SK-N-SH (cell line): ENCODE data around the gene LSP1. TPM values are rescaled to one million over a fixed set of nuclear protein-coding genes. Genes with fewer than 3 reads are reported as not detected.

ENCODE experiments used
- CTCF ChIA-PET: fragments of 300-600, 350-600 bp; formaldehyde crosslinking; extraction: SDS; loops from one replicate; lab custom pipeline; 2021; lab: Yijun Ruan, JAX
- POLR2A ChIA-PET: fragments of 350-600 bp; sonication (Branson Sonifier 250); formaldehyde crosslinking; extraction: SDS; loops from one replicate; lab custom pipeline; 2020; ENCODE audit warnings: antibody characterized with exemption, inconsistent platforms; lab: Yijun Ruan, JAX
- DNase-seq: peaks from one replicate; pipeline ENCODE4 v3.0.0; 2012
- H2AFZ ChIP-seq: fragments of 200-600 bp; sonication (generic); 2 replicates; pipeline ENCODE4 v1.8.1; 2016; ENCODE audit warnings: antibody characterized with exemption, mild to moderate bottlenecking, low read depth
- H3F3A ChIP-seq: fragments of 200-600 bp; sonication (generic); replicated peaks from 2 replicates; pipeline ENCODE3; 2016; ENCODE audit warnings: antibody characterized with exemption, mild to moderate bottlenecking; ENCODE audit not compliant: insufficient read depth
- H3K27ac ChIP-seq, 2 experiments: fragments of 200-500 bp in 1 of 2; fragments of 200-600 bp in 1 of 2; sonication (Bioruptor generic) in 1 of 2; sonication (generic), shearing (Covaris generic) in 1 of 2; 2 replicates each; pipeline versions ENCODE4 v1.5.1 to v1.6.1; 2014 to 2016; ENCODE audit warnings: low read depth in 2 of 2, inconsistent platforms in 1 of 2, low read length in 1 of 2, mild to moderate bottlenecking in 1 of 2, mixed read lengths in 1 of 2
- H3K27me3 ChIP-seq: fragments of 200-600 bp; sonication (generic), shearing (Covaris generic); 2 replicates; pipeline ENCODE4 v1.6.1; 2016; ENCODE audit warnings: mixed run types; ENCODE audit not compliant: insufficient read depth
- H3K36me3 ChIP-seq, 2 experiments: fragments of 200-500 bp in 1 of 2; fragments of 200-600 bp in 1 of 2; sonication (Bioruptor generic) in 1 of 2; sonication (generic) in 1 of 2; replicated peaks in 1 of 2; 2 replicates each; pipeline versions ENCODE3 to v1.5.1; 2014 to 2016; ENCODE audit warnings: low read length in 1 of 2, mild to moderate bottlenecking in 1 of 2; ENCODE audit not compliant: insufficient read depth in 2 of 2, control insufficient read depth in 1 of 2
- H3K4me1 ChIP-seq, 2 experiments: fragments of 200-500 bp in 1 of 2; fragments of 200-600 bp in 1 of 2; sonication (Bioruptor generic) in 1 of 2; sonication (generic), shearing (Covaris generic) in 1 of 2; 2 replicates each; pipeline versions ENCODE4 v1.5.1 to v1.6.1; 2014 to 2016; ENCODE audit warnings: low read depth in 1 of 2, low read length in 1 of 2, mixed run types in 1 of 2; ENCODE audit not compliant: insufficient read depth in 2 of 2, control insufficient read depth in 1 of 2
- H3K4me2 ChIP-seq: fragments of 200-600 bp; sonication (generic), shearing (Covaris generic); 2 replicates; pipeline ENCODE4 v1.6.1; 2017; ENCODE audit warnings: mixed run types
- H3K4me3 ChIP-seq, 2 experiments: fragments of 200-500 bp in 1 of 2; fragments of 200-600 bp in 1 of 2; sonication (Bioruptor generic) in 1 of 2; sonication (generic), shearing (Covaris generic) in 1 of 2; 2 replicates each; pipeline versions ENCODE4 v1.5.1 to v1.8.1; 2014 to 2016; ENCODE audit warnings: low read depth in 2 of 2, inconsistent platforms in 1 of 2, low read length in 1 of 2, mild to moderate bottlenecking in 1 of 2, mixed read lengths in 1 of 2, moderate library complexity in 1 of 2
- H3K79me2 ChIP-seq: fragments of 200-600 bp; sonication (generic); 2 replicates; pipeline ENCODE4 v1.8.1; 2017; ENCODE audit warnings: mild to moderate bottlenecking; ENCODE audit not compliant: insufficient read depth
- H3K9ac ChIP-seq: fragments of 200-600 bp; sonication (generic); 2 replicates; pipeline ENCODE4 v1.6.1; 2017; ENCODE audit warnings: mixed run types
- H3K9me2 ChIP-seq: fragments of 200-600 bp; sonication (generic); 2 replicates; pipeline ENCODE4 v1.6.1; 2017; ENCODE audit warnings: mixed run types
- H3K9me3 ChIP-seq: fragments of 200-600 bp; sonication (generic); 2 replicates; pipeline ENCODE4 v1.6.1; 2017; ENCODE audit warnings: mixed run types, mild to moderate bottlenecking, moderate library complexity
- H4K20me1 ChIP-seq: fragments of 200-600 bp; sonication (generic); 2 replicates; pipeline ENCODE4 v1.6.1; 2017; ENCODE audit warnings: mild to moderate bottlenecking, mixed run types; ENCODE audit not compliant: insufficient read depth
- ELF1 ChIP-seq: IDR thresholded peaks from 2 replicates; pipeline ENCODE4 v1.4.0; 2012
- EP300 ChIP-seq, 2 experiments: IDR thresholded peaks; 2 replicates each; pipeline versions ENCODE4 v1.4.0 to v1.6.1; 2012; ENCODE audit warnings: borderline replicate concordance in 1 of 2, low read depth in 1 of 2, low read length in 1 of 2
- FOSL2 ChIP-seq: IDR thresholded peaks from 2 replicates; pipeline ENCODE4 v1.4.0; 2012; ENCODE audit warnings: low read depth, mild to moderate bottlenecking, moderate library complexity, borderline replicate concordance
- FOXJ3 ChIP-seq: sonication (generic); formaldehyde crosslinking; IDR thresholded peaks from 2 replicates; pipeline ENCODE4 v1.5.1; 2020; ENCODE audit warnings: mild to moderate bottlenecking, missing genetic modification reagents
- JUND ChIP-seq: IDR thresholded peaks from 2 replicates; pipeline ENCODE4 v1.4.0; 2012
- NRF1 ChIP-seq: IDR thresholded peaks from 2 replicates; pipeline ENCODE4 v1.6.1; 2012; ENCODE audit warnings: low read depth, mild to moderate bottlenecking, low read length
- RXRA ChIP-seq: IDR thresholded peaks from 2 replicates; pipeline ENCODE4 v1.4.0; 2012; ENCODE audit warnings: low read depth, mild to moderate bottlenecking, borderline replicate concordance
- TCF12 ChIP-seq: IDR thresholded peaks from 2 replicates; pipeline ENCODE4 v1.4.0; 2012
- YY1 ChIP-seq: IDR thresholded peaks from 2 replicates; pipeline ENCODE4 v1.4.0; 2012; ENCODE audit warnings: low read depth, mild to moderate bottlenecking
- WGBS: methylation state at CpG from one replicate; pipeline ENCODE4 v1.1.6; 2017; ENCODE audit warnings: low lambda C conversion rate; 5-methylcytosine and 5-hydroxymethylcytosine counted together
- polyA plus RNA-seq, 3 experiments: library from polyadenylated mRNA; depleted of rRNA; stranded (reverse); fragments of >200 nt; gene quantifications; 2 replicates each; pipeline ENCODE4 v1.2.3, GENCODE V29; 2012

Gene LSP1
- polyA plus RNA-seq, 1 of the 3 experiments (the other 2 are of a cell fraction) = 0.38 TPM

- TF ChIP-seq EP300 (IDR thresholded peaks at IDR 0.05; ENCODE audit: borderline replicate concordance in 1 of 2, low read depth in 1 of 2, low read length in 1 of 2) (no peak), RXRA (no peak), YY1 (no peak), ELF1 (no peak)
Observed at GRCh38 chr11:1815311-1815710, 37.6 kb upstream of the LSP1 start.

DNA sequence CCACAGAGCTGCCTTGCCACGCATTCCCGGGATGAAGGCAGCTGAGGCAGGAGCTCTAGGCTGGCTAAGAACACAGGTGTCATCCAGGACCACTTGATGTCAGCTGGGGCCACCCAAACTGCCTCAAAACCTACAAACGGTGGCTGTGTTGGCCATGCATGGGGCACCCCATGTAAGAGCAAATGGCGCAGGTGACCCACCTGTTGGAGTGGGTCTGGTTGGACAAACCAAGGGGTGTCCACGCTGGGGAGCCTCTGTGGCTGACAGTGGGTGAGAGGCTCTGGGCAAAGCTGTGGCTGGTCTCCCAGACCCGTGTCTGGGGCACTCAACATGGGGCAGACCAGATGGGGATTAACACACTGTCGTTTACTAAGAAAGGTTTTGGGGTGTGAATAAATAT, 37.1 kb upstream of the LSP1 start:
- CTCF ChIA-PET = interaction anchor here (0.9 to 5.7 kb wide), 3 partner anchors 12 to 122 kb away, joined by 5 to 26 read pairs (median 5); no protein-coding TSS in a partner anchor
- Histone ChIP-seq H3K36me3 (no peaks in the 10 kb centered on the region), H3K9me2 (no peaks in the 10 kb centered on the region), H3K79me2 (no peaks in the 10 kb centered on the region), H3K27ac (no peak overlapping the region), H4K20me1 (no peaks in the 10 kb centered on the region), H3K9me3 (no peaks in the 10 kb centered on the region), H2AFZ (no peak overlapping the region), H3K9ac (no peak overlapping the region), H3K4me1 (no peaks in the 10 kb centered on the region), H3K4me3 (no peak overlapping the region), H3K27me3 (no peaks in the 10 kb centered on the region; the same call in 1 of the 2 replicates), H3F3A (no peaks in the 10 kb centered on the region), H3K4me2 (no peak overlapping the region)
- TF ChIP-seq JUND (no peak), FOSL2 (no peak), FOXJ3 (CRISPR knock-in tag) (no peak)
- WGBS = 22% methylated on average over 3 of the region's 7 CpGs
- POLR2A ChIA-PET = no interaction called here
- no peak for DNase-seq

More at GRCh38 chr11:1815311-1815710, 37.6 kb upstream of the LSP1 start:
- Histone ChIP-seq H3K27ac (no peak overlapping the region), H4K20me1 (no peaks in the 10 kb centered on the region), H3K4me3 (no peak overlapping the region), H3K9me2 (no peaks in the 10 kb centered on the region), H3K36me3 (no peaks in the 10 kb centered on the region), H3K9me3 (no peaks in the 10 kb centered on the region), H3F3A (no peaks in the 10 kb centered on the region), H3K27me3 (no peaks in the 10 kb centered on the region; the same call in 1 of the 2 replicates), H2AFZ (no peak overlapping the region), H3K4me2 (no peak overlapping the region), H3K4me1 (no peaks in the 10 kb centered on the region), H3K9ac (no peak overlapping the region), H3K79me2 (no peaks in the 10 kb centered on the region)
- CTCF ChIA-PET = interaction anchor here (0.9 to 5.7 kb wide), 4 partner anchors 12 to 163 kb away, joined by 5 to 26 read pairs (median 5); no protein-coding TSS in a partner anchor
- 56% methylated on average over 3 of the region's 8 CpGs for WGBS
- no peak for DNase-seq
- POLR2A ChIA-PET = no interaction called here

DNA sequence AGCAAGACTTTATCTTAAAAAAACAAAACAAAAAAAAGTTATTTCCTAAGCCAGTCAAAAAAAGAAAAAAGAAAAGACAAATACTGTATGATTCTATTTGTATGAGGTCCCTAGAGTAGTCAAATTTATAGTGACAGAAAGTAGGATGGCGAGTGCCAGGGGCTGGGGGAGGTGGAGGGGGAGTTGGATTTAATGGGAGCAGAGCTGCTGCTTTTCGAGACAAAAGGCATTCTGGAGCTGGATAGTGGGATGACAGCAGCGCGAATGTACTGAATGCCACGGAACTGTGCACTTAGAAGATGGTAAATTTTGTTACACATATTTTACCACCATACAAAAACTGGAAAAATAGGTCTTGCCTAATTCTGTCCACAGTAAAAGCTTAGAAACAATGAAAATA, 35.9 kb upstream of the LSP1 start:
- no peak overlapping the region for H3K27ac ChIP-seq
- no peaks in the 10 kb centered on the region; the same call in 1 of the 2 replicates for H3K27me3 ChIP-seq
- H3K36me3 ChIP-seq = no peaks in the 10 kb centered on the region
- WGBS = 55% methylated on average over 5 of the region's 5 CpGs
- ChIA-PET CTCF (interaction anchor here (0.7 to 5.7 kb wide), 4 partner anchors 9 to 165 kb away, joined by 3 to 26 read pairs (median 3); no protein-coding TSS in a partner anchor), POLR2A (no interaction called here)
- no peak overlapping the region for H2AFZ ChIP-seq
- no peaks in the 10 kb centered on the region for H3K4me1 ChIP-seq
- no peaks in the 10 kb centered on the region for H3K9me2 ChIP-seq
- no peak for DNase-seq
- H3K4me3 ChIP-seq = no peak overlapping the region
- H3K4me2 ChIP-seq = no peak overlapping the region
- H3K9me3 ChIP-seq = no peaks in the 10 kb centered on the region
- H4K20me1 ChIP-seq = no peaks in the 10 kb centered on the region
- TF ChIP-seq TCF12 = no peak
- no peak for TF ChIP-seq FOSL2
- TF ChIP-seq NRF1 = no peak
- H3K79me2 ChIP-seq = no peaks in the 10 kb centered on the region
- no peaks in the 10 kb centered on the region for H3F3A ChIP-seq
- no peak overlapping the region for H3K9ac ChIP-seq
